ENCODE measurements around the gene B3GLCT.

Gene B3GLCT

GRCh38 chr13:31184451-31184850, 15.3 kb upstream of the B3GLCT start:
- TF ChIP-seq, protein P1, sequence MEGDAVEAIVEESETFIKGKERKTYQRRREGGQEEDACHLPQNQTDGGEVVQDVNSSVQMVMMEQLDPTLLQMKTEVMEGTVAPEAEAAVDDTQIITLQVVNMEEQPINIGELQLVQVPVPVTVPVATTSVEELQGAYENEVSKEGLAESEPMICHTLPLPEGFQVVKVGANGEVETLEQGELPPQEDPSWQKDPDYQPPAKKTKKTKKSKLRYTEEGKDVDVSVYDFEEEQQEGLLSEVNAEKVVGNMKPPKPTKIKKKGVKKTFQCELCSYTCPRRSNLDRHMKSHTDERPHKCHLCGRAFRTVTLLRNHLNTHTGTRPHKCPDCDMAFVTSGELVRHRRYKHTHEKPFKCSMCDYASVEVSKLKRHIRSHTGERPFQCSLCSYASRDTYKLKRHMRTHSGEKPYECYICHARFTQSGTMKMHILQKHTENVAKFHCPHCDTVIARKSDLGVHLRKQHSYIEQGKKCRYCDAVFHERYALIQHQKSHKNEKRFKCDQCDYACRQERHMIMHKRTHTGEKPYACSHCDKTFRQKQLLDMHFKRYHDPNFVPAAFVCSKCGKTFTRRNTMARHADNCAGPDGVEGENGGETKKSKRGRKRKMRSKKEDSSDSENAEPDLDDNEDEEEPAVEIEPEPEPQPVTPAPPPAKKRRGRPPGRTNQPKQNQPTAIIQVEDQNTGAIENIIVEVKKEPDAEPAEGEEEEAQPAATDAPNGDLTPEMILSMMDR (IDR thresholded peaks at IDR 0.05; ENCODE audit: low read depth, low read length), result no peak
- H3K4me3 ChIP-seq (ENCODE audit: low read depth, low read length), result no peak overlapping the region

GRCh38 chr13:31184981-31185645, 14.7 kb upstream of the B3GLCT start:
- H3K4me3 ChIP-seq (ENCODE audit: low read depth, low read length), result no peak overlapping the region
- TF ChIP-seq, protein P1 (IDR thresholded peaks at IDR 0.05; ENCODE audit: low read depth, low read length), result no peak

DNA sequence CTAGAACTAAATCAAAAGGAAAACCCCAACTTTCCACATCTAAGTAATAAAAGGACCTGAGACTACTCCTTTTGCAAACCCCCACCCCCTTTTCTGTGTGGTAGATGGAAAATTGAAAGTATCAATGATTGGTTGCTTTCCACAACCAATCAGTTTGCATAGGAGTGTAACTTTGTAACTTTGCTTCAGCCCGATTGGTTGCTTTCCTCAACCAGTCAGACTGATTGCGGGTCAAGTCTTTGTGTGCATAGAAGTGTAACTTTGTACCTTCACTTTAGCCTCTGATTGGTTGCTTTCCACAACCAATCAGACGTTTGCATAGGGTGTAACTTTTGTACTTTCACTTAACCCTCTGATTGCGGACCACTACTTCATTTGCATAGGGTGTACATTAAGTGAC, 8.0 kb upstream of the B3GLCT start:
- H3K4me3 ChIP-seq (ENCODE audit: low read depth, low read length), result no peak overlapping the region
- TF ChIP-seq, protein P1 (IDR thresholded peaks at IDR 0.05; ENCODE audit: low read depth, low read length), result no peak

DNA sequence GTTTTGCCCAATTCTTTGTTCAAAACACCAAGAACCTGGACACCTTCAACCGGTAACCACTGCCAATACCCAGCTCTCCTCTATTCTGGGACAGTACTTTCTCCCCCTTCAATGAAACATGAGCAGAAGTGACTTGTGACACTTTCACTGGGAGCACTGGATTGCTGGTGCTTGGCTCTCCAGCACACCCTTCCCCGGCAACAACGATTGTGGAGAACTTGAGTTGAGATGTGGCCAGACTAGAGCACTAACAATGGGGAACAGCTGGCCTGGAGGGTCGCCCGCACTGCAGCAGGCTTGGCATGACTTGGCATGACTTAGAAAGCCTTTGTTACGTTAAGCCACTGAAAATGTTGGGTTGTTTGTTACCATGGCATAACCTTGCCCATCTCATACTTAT, 7.5 kb upstream of the B3GLCT start:
- no peak overlapping the region for H3K4me3 ChIP-seq (ENCODE audit: low read depth, low read length)
- TF ChIP-seq, protein P1 (IDR thresholded peaks at IDR 0.05; ENCODE audit: low read depth, low read length), result no peak

DNA sequence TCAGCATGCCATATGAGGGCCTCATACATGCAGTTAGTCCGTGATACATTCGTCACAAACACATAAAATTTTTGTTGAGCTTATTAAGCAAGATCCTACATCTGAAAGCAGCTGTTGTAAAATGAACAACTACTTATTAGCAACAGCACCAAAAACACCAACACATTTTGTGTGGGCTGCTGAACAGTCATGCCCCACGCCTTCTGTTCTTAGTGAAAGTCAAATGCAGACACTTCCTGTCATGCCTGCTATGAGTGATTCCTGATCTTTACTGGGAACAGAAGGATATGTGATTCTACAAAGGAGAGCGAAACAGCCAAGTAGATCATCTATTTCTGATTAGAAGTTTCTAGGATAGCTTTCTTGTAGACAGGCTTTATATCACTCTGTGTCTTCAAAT, 4.2 kb upstream of the B3GLCT start:
- no peak overlapping the region for H3K4me3 ChIP-seq (ENCODE audit: low read depth, low read length)
- TF ChIP-seq, protein P1 (IDR thresholded peaks at IDR 0.05; ENCODE audit: low read depth, low read length), result no peak

DNA sequence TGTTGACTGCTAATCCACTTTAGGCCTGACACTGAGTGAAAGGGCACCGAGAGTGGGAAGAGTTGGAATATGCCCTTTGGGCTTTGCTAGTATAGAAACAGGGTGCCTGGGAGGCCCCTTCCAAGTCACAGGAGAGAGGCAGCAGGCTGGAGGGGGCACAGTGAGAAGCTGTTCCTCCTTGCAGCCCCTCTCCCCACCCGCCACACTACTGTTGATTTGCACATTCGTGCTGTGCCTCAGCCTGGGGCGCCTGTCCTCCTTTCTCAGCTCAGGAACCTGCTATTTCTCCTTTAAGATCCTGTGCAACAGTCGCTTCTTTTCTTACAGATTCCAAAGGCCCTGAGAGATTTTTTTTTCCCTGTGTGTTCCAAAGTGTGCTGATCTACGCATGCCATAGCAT, 2.8 kb upstream of the B3GLCT start:
- TF ChIP-seq, protein P1 (IDR thresholded peaks at IDR 0.05; ENCODE audit: low read depth, low read length), result no peak
- H3K4me3 ChIP-seq (ENCODE audit: low read depth, low read length), result no peak overlapping the region

DNA sequence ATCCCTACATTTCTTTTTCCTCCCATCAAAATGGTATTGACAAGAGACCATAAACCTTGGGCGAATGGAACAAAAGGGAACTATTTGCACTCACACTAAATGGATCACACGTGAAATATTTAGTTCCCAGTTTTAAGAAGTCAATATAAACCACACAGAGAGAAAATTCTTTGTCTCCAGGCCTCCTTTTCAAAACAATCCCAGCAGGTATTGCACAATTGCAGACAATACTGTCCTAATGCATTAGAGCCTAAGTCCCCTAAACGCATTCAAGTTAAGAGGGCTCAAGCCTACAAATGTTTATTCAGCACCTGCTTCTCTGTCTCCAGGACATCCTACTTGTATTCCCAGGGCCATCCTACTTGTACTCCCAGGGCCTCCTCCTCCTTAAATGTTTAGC, 1.3 kb upstream of the B3GLCT start:
- no peak overlapping the region for H3K4me3 ChIP-seq (ENCODE audit: low read depth, low read length)
- TF ChIP-seq, protein P1 (IDR thresholded peaks at IDR 0.05; ENCODE audit: low read depth, low read length), result no peak

Measured in WI38 (cell line).